Activated naive CD4-positive, alpha-beta T cell treated with anti-CD3 and anti-CD28 coated beads, Interleukin-2, amount 50 U/mL, for 72 hours (primary cell): ENCODE data around the gene CCDC90B. TPM values are rescaled to one million over a fixed set of nuclear protein-coding genes. Genes with fewer than 3 reads are reported as not detected.
"Not testable (repeated sequence)": the region's sequence is repeated elsewhere in the genome, so short reads cannot be mapped to it uniquely, and the experiment has no call there.

ENCODE experiments used
- ATAC-seq, 2 donors: fragments of 150-1000 bp; cut with Tn5 transposase; 2 replicates each; pipeline ENCODE4 v1.10.0; 2021; ENCODE audit warnings: mild to moderate bottlenecking in 2 of 2, moderate library complexity in 2 of 2
- DNase-seq, 2 donors: peaks; one replicate each; pipeline ENCODE4 v3.0.0; 2021 to 2022; ENCODE audit warnings: low spot score in 2 of 2
- H3K27ac Mint-ChIP-seq, 2 donors: one replicate each; pipeline ENCODE4 v1.8.0; 2022; ENCODE audit warnings: mild to moderate bottlenecking in 2 of 2, mixed read lengths in 2 of 2
- H3K36me3 Mint-ChIP-seq, 2 donors: one replicate each; pipeline ENCODE4 v1.8.0; 2022; ENCODE audit warnings: mixed read lengths in 2 of 2
- H3K9me3 Mint-ChIP-seq, 2 donors: one replicate each; pipeline ENCODE4 v1.8.0; 2022; ENCODE audit warnings: mixed read lengths in 2 of 2
- total RNA-seq, 2 donors: library from RNA; stranded (reverse); gene quantifications; one replicate each; pipeline ENCODE4 v1.2.3, GENCODE V29; 2022

Gene CCDC90B
- total RNA-seq, 2 donors from 2014 or later = 28.4 to 31.2 TPM

- ATAC-seq (no peak), DNase-seq (no peak)
- H3K36me3 Mint-ChIP-seq = no peaks in the 10 kb centered on the region
- H3K27ac Mint-ChIP-seq = no peak overlapping the region
- H3K9me3 Mint-ChIP-seq = no peaks in the 10 kb centered on the region
These were observed 16.0 kb upstream of the CCDC90B start for GRCh38 chr11:83302151-83302550.

DNA sequence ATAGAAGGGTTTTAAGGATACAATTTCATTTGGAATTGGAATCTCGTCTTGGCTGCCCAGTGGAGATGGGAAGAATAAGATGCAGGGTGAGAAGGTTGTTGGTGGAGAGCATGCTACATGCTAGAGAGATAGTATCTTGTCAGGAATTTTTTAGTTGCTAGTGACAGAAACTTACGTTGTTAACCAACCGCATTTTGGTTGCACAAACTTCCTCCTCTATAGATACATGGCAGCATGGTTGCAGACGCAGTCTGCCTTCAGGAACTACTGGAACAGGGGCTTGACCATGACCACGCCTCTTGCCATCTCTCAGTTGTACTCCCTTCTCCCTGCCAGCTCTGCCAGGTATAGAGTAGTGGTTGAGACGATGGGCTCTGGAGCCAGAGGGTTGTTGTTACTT is 13.5 kb upstream of the CCDC90B start:
- Mint-ChIP-seq H3K27ac (no peak overlapping the region), H3K36me3 (no peaks in the 10 kb centered on the region), H3K9me3 (no peaks in the 10 kb centered on the region)
- no peak for DNase-seq
- no peak for ATAC-seq

- H3K9me3 Mint-ChIP-seq = no peaks in the 10 kb centered on the region
- H3K36me3 Mint-ChIP-seq = no peaks in the 10 kb centered on the region
- no peak for ATAC-seq
- DNase-seq = no peak
- no peak overlapping the region for H3K27ac Mint-ChIP-seq
These were observed 8.0 kb upstream of the CCDC90B start for GRCh38 chr11:83294208-83294607.

- Mint-ChIP-seq H3K27ac (peak overlapping the region in 1 of 2 donors; percentile 31), H3K9me3 (no peaks in the 10 kb centered on the region), H3K36me3 (no peaks in the 10 kb centered on the region)
- peak in 1 of 2 donors; percentile 44 for ATAC-seq
- no peak for DNase-seq
These were observed 7.2 kb upstream of the CCDC90B start for GRCh38 chr11:83293457-83293774.

- peak overlapping the region in 1 of 2 donors; percentile 57 for H3K27ac Mint-ChIP-seq
- H3K36me3 Mint-ChIP-seq = no peaks in the 10 kb centered on the region
- ATAC-seq (peak; percentile 70 to 92), DNase-seq (peak in 1 of 2 donors; percentile 43)
- H3K9me3 Mint-ChIP-seq = no peaks in the 10 kb centered on the region
These were observed 6.7 kb upstream of the CCDC90B start for GRCh38 chr11:83292709-83293456.

- peak overlapping the region in 1 of 2 donors; percentile 99 for H3K27ac Mint-ChIP-seq
- peaks cover 4% of the 10 kb centered on the region in 2 donors for H3K9me3 Mint-ChIP-seq
- ATAC-seq (no peak), DNase-seq (no peak)
- peaks cover 24 to 27% of the 10 kb centered on the region in 2 donors for H3K36me3 Mint-ChIP-seq
These were observed 1.5 kb upstream of the CCDC90B start for GRCh38 chr11:83287631-83288030.

DNA sequence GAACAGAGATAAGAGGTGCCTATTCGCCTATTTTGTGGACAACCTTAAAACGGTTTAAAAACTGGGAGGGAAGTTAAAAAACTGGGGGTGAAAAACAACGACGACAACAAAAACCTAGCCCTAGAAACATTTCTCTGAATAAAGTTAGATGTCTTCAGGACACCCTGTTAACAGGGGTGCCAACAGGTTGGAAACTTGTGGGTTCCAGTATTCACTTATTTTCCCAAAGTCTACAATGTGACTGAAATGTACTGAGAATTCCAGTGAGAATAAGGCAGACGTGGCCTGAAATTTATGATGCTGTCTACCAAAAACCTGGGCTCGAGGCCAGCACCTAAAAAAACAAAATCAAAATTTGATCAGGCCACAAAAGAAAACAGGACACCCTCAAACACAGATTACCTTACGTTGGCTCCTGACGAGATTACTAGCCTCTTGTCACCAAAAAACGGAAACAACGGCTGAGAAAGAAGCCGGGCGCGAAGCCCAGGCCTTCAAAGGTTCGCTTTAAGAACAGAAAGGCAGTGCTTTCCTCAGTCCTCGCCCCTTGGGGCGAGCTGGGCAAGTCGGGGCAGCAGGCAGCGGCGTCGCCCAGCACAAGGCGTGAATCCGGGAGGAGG is 906 bp downstream of the CCDC90B start:
- ATAC-seq (peak; percentile 61 to 74), DNase-seq (no peak)
- Mint-ChIP-seq H3K9me3 (peaks cover 4% of the 10 kb centered on the region in 2 donors), H3K36me3 (peaks cover 27 to 28% of the 10 kb centered on the region in 2 donors), H3K27ac (peak overlapping the region; percentile 98 to 99)

GRCh38 chr11:83284501-83285150 is 1.5 kb downstream of the CCDC90B start:
- DNase-seq (no peak), ATAC-seq (no peak)
- peaks cover 4% of the 10 kb centered on the region in 2 donors for H3K9me3 Mint-ChIP-seq
- H3K27ac Mint-ChIP-seq = peak overlapping the region; percentile 98 to 99
- H3K36me3 Mint-ChIP-seq = peaks cover 27 to 32% of the 10 kb centered on the region in 2 donors

DNA sequence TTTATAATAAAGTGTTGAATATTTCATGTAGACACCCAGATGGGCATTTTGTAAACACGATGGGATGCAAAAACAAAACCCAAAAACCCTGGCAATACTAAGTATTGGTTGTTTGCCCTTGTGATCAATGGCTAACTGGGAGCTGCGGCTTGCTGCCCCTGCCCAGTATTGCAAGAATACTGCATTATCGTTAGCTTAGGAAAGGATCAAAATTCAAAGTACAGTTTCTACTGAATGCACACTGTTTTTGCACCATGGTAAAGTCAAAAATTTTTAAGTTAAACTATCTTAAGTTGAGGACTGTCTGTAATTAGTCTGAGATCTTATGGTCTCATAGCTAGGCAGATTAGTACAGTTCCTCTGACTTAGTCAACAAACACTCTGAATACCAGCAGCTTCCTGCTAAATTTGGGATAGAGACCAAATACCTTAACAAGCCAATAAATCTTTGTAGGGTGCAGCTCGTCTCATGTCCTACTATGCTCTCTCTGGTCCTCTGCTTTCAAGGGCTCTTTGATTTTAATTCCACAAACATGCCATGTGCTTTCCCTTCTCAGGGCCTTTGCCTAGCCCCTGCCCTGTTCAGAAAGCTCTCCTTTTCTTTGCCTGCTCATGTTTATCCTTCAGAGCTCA is 4.0 kb downstream of the CCDC90B start:
- Mint-ChIP-seq H3K27ac (no peak overlapping the region), H3K9me3 (peaks cover 1% of the 10 kb centered on the region in 2 donors), H3K36me3 (peaks cover 24 to 29% of the 10 kb centered on the region in 2 donors)
- no peak for ATAC-seq
- DNase-seq = no peak

GRCh38 chr11:83280256-83280655 is 5.9 kb downstream of the CCDC90B start:
- H3K36me3 Mint-ChIP-seq = peaks cover 8 to 21% of the 10 kb centered on the region in 2 donors
- no peak for DNase-seq
- no peak overlapping the region for H3K27ac Mint-ChIP-seq
- ATAC-seq = no peak
- H3K9me3 Mint-ChIP-seq = no peaks in the 10 kb centered on the region

GRCh38 chr11:83278351-83278750 is 7.8 kb downstream of the CCDC90B start:
- Mint-ChIP-seq H3K36me3 (peaks cover 0 to 12% of the 10 kb centered on the region in 2 donors), H3K27ac (no peak overlapping the region), H3K9me3 (no peaks in the 10 kb centered on the region)
- no peak for ATAC-seq
- DNase-seq = no peak

DNA sequence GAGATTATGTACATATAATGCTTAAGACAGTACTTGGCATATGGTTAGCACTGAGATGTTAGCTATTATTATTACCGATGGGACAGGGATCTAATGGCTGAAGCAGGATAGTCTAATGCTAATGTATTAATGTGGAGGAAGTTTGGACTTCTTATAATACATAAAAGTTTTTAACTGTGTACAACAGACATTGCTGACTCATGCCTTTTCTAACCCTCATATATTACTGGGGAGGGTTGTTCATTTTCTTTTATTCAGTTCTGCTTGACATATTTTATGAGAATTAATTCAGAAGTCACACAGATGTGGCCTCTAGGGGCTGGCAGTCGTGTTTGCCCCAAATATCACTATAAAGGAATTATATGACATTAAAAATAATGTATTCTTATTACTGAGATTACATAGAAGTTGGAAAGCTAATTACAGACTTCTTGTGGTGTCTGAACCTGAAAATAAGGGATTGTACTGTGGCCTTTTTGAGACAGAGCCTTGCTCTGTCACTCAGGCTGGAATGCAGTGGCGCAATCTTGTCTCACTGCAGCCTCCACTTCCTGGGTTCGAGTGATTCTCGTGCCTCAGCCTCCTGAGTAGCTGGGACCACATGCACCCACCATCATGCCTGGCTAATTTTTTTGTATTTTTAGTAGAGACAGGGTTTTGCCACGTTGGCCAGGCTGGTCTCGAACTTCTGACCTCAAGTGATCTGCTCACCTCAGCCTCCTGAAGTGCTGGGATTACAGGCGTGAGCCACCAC is 10.1 kb downstream of the CCDC90B start:
- Mint-ChIP-seq H3K27ac (no peak overlapping the region), H3K36me3 (peaks cover 9 to 28% of the 10 kb centered on the region in 2 donors), H3K9me3 (no peaks in the 10 kb centered on the region)
- no peak for ATAC-seq
- DNase-seq = no peak

GRCh38 chr11:83272627-83273026 is 13.5 kb downstream of the CCDC90B start:
- ATAC-seq = peak; percentile 55 to 78
- DNase-seq = no peak
- Mint-ChIP-seq H3K27ac (no peak overlapping the region), H3K9me3 (no peaks in the 10 kb centered on the region), H3K36me3 (peaks cover 29 to 38% of the 10 kb centered on the region in 2 donors)

DNA sequence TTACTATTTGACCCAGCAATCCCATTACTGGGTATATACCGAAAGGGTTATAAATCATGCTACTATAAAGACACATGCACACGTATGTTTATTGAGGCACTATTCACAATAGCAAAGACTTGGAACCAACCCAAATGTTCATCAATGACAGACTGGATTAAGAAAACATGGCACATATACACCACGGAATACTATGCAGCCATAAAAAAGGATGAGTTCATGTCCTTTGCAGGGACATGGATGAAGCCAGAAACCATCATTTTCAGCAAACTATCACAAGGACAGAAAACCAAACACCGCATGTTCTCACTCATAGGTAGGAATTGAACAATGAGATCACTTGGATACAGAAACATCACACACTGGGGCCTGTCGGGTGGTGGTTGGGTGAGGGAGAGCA is 14.4 kb downstream of the CCDC90B start:
- not testable (repeated sequence) for ATAC-seq
- peaks cover 29 to 38% of the 10 kb centered on the region in 2 donors for H3K36me3 Mint-ChIP-seq

GRCh38 chr11:83269080-83269479 is 17.1 kb downstream of the CCDC90B start:
- H3K36me3 Mint-ChIP-seq = peaks cover 29 to 38% of the 10 kb centered on the region in 2 donors
- H3K9me3 Mint-ChIP-seq, DNase-seq, ATAC-seq, H3K27ac Mint-ChIP-seq: not testable (repeated sequence)

More for the DNA sequence above, 14.4 kb downstream of the CCDC90B start:
- not testable (repeated sequence) for H3K27ac Mint-ChIP-seq, DNase-seq, H3K9me3 Mint-ChIP-seq

GRCh38 chr11:83265331-83265730 is 20.8 kb downstream of the CCDC90B start:
- ATAC-seq (no peak), DNase-seq (no peak)
- peaks cover 10 to 18% of the 10 kb centered on the region in 2 donors for H3K36me3 Mint-ChIP-seq
- H3K9me3 Mint-ChIP-seq = no peaks in the 10 kb centered on the region
- no peak overlapping the region for H3K27ac Mint-ChIP-seq
